H54 (cell line): ENCODE data around the gene SDF2.
"Not testable (repeated sequence)": the region's sequence is repeated elsewhere in the genome, so short reads cannot be mapped to it uniquely, and the experiment has no call there.

Experiments used
- DNase-seq: peaks from one replicate; pipeline ENCODE4 v3.0.0; 2011; ENCODE audit warnings: low spot score, mixed read lengths; ENCODE audit not compliant: insufficient read length
- FAIRE-seq: peaks from 3 replicates; lab custom pipeline; 2011; peaks lifted over from hg19 to GRCh38; lab: Jason Lieb, UNC
- POLR2A ChIP-seq: IDR thresholded peaks from 2 replicates; pipeline ENCODE4 v1.6.1; 2011; ENCODE audit warnings: low read depth, mild to moderate bottlenecking, low read length

Gene SDF2

GRCh38 chr17:28634206-28634865, 27.4 kb downstream of the SDF2 start:
- DNase-seq = no peak
- no peak for TF ChIP-seq POLR2A
- FAIRE-seq = no peak

- TF ChIP-seq POLR2A = no peak
- DNase-seq = no peak
- no peak for FAIRE-seq
These were observed 34.9 kb downstream of the SDF2 start for GRCh38 chr17:28626818-28627217.

- FAIRE-seq = no peak
- no peak for DNase-seq
- TF ChIP-seq POLR2A = no peak
These were observed 37.6 kb downstream of the SDF2 start for GRCh38 chr17:28624148-28624547.

GRCh38 chr17:28623696-28624095, 38.0 kb downstream of the SDF2 start:
- TF ChIP-seq POLR2A = no peak
- DNase-seq (no peak), FAIRE-seq (no peak)

GRCh38 chr17:28622186-28622585, 39.5 kb downstream of the SDF2 start:
- DNase-seq (no peak), FAIRE-seq (no peak)
- TF ChIP-seq POLR2A = no peak

DNA sequence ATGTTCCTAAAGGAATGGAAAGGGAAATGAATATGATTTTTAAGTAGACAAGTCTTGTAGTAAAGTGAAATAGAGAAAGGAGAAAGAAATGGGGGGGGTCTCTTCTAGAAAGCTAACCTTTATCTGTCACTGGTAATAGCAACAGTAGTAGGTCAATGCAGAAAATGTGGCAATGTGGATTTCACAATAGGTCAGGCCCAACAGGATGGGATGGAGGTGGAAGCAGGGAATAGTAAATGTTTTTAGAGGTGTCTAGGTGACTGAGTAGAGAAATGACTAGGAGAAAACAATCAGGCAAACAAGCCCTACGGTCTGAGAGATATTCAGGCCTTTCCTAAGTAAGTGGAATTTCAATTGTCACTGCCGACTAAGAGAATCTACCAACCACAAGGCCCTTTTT, 41.7 kb downstream of the SDF2 start:
- no peak for DNase-seq
- TF ChIP-seq POLR2A = no peak
- FAIRE-seq = no peak

DNA sequence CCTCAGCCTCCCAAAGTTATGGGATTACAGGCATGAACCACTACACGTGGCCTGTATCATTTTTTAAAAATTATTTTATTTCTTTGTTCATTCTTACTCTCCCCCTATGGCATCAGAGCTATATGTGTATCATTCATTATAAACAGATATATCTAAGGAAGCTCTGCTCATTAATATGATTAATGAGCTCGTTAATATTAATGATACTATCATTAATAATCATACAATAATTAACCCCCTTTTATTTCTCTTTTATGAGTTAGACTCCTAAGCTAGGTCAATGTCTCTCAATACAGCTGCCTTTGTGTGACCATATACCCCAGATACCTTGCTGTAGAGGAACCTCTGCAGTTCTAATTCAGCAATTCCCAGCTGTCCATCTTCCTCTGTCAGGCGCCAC, 43.2 kb downstream of the SDF2 start:
- DNase-seq = no peak
- TF ChIP-seq POLR2A = no peak
- no peak for FAIRE-seq

DNA sequence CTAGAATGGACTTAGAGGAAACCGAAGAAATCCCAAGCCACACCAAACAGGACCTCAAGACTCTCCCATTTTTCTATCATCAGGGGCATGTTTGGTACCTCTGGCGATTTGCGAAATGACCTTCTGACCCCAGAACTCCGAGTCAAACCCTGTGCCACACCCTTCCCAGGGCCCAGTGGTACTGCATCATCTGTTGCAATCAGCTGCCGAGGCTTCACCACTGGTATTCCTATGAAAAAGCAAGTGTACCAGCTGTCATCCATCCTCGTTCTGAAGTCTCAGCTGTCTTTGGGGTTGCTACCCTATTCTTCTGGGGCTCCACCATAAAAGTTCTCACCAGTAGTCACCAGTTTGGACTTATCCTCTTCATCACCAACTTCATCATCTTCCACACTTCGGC, 45.4 kb downstream of the SDF2 start:
- no peak for TF ChIP-seq POLR2A
- FAIRE-seq (no peak), DNase-seq (no peak)

DNA sequence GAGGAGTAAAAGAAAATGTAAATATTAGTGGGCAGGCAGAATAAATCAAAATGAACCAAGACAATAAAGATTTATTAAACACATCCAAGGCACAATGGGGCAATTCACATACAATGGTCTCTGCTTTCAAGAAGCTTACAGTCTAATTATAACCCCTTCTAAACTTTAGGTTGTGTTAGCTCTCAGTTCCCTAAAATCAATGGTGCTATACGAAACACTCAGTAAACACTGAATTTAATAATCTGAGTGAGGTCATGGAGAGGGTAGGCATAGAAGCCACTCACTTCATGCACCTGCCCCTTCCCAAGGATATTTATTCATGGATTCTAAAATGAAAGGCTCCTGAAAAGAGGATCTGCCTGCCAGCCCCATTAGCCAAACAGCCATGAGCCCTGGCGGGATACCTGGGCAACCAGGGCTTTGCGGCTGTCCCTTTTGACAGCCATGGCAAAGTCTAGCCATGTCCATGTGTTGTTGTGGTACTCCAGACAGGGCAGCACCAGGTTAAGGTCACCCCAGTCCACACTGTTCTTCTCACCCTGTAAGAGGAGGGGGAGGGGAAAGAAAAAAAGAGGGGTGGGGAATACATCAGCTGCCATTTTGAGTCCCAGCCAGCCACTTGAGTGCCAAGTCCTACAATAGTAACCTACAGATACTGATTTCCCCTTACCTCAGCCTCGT, 46.3 kb downstream of the SDF2 start:
- TF ChIP-seq POLR2A = no peak
- FAIRE-seq = no peak
- no peak for DNase-seq

DNA sequence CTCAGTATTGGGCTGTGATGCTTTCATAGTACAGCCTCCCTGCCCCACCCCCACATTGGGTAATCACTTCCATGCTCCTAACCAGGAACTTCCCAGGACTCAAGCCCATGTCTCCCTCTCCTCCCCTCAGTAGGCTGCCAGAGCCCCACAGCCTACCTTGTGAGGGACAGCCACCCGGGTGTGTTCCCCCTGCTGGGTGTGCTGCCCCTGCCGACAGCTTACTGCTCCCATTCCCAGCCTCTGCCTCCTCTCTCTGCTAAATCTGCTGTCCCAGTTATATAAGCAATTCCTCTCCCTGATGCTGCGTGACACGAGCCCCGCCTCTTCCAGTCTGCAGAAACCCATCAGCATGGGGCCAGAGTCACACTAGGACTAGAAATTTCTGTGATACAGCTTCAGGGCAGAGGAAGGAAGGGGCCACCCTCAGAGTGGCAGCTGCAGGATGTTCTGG, 47.8 kb downstream of the SDF2 start, which contains the start of gene RSKR:
Gene RSKR, minus strand, starts transcription at position 255 of the 451 bp plus-strand sequence. Its CDS starts 24 bp downstream, at position 231.
- DNase-seq (no peak), FAIRE-seq (no peak)
- no peak for TF ChIP-seq POLR2A

GRCh38 chr17:28612936-28613872, 48.5 kb downstream of the SDF2 start:
- DNase-seq (no peak), FAIRE-seq (no peak)
- no peak for TF ChIP-seq POLR2A

DNA sequence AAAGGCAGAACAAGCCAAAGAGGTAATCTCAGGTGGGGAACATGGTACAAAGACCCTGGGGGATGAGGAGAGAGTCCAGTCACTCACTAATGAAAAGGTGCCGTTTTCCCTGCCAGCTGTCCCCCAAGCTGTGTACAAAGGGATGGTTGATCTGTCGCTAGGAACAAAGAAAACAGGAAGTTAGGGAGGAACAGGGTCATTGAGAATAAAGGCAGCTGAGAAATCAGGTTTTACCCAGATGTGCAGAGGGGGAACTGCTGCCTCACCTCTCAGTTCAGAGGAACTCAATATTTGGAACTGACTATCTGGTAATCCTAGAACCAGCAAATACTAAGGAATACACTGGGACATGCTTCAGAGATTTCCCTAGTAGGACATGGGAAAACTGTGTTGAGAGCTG, 49.2 kb downstream of the SDF2 start:
- DNase-seq = no peak
- TF ChIP-seq POLR2A = no peak
- FAIRE-seq = no peak

- FAIRE-seq = no peak
- no peak for DNase-seq
- TF ChIP-seq POLR2A = no peak
These were observed 51.3 kb downstream of the SDF2 start for GRCh38 chr17:28610376-28610775.

DNA sequence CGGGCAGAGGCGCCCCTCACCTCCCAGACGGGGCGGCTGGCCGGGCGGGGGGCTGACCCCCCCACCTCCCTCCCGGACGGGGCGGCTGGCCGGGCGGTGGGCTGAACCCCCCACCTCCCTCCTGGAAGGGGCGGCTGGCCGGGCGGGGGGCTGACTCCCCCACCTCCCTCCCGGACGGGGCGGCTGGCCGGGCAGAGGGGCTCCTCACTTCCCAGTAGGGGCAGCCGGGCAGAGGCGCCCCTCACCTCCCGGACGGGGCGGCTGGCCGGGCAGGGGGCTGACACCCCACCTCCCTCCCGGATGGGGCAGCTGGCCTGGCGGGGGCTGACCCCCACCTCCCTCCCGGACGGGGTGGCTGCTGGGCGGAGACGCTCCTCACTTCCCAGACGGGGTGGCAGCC, 57.7 kb downstream of the SDF2 start:
- FAIRE-seq = not testable (repeated sequence)

More for the DNA sequence above, 57.7 kb downstream of the SDF2 start:
- DNase-seq = not testable (repeated sequence)
